OCI-LY7 (cell line): ENCODE measurements around the gene MATK. TPM values are rescaled to one million over a fixed set of nuclear protein-coding genes. Genes with fewer than 3 reads are reported as not detected.

ENCODE experiments used
- BruUV-seq: library from RNA; stranded (reverse); fragments of 400-500 nt; replicated peaks from 2 replicates; lab custom pipeline; 2021; lab: Mats Ljungman, UMichigan
- CTCF ChIA-PET: fragments of 300-600 bp; sonication (Branson Sonifier 250); formaldehyde crosslinking; loops from one replicate; lab custom pipeline; 2022; ENCODE audit warnings: antibody characterized with exemption; ENCODE audit not compliant: unreplicated experiment; lab: Charles Lee
- POLR2A ChIA-PET: fragments of 300-600 bp; sonication (Branson Sonifier 250); formaldehyde crosslinking; loops from one replicate; lab custom pipeline; 2022; ENCODE audit warnings: antibody characterized with exemption; lab: Charles Lee
- DNase-seq: peaks from one replicate; pipeline ENCODE4 v3.0.0-alpha.2; 2015; ENCODE audit warnings: low spot score
- H2AFZ ChIP-seq: fragments of 200-600 bp; sonication (generic), shearing (Covaris generic); 2 replicates; pipeline ENCODE4 v1.6.1; 2014; ENCODE audit warnings: mild to moderate bottlenecking, antibody characterized with exemption, low read length, moderate library complexity
- H3K27ac ChIP-seq: fragments of 200-600 bp; sonication (generic); 2 replicates; pipeline ENCODE4 v1.5.1; 2014; ENCODE audit warnings: mixed run types, low read depth, mild to moderate bottlenecking, moderate library complexity, low read length, inconsistent platforms; ENCODE audit not compliant: poor library complexity, severe bottlenecking
- H3K36me3 ChIP-seq: fragments of 200-600 bp; sonication (generic); 2 replicates; pipeline ENCODE4 v1.6.1; 2014; ENCODE audit warnings: mild to moderate bottlenecking, antibody characterized with exemption, low read length, moderate library complexity, mixed read lengths; ENCODE audit not compliant: insufficient read depth
- H3K4me1 ChIP-seq: fragments of 200-600 bp; sonication (generic); 2 replicates; pipeline ENCODE4 v1.5.1; 2014; ENCODE audit warnings: mild to moderate bottlenecking, low read length; ENCODE audit not compliant: insufficient read depth, poor library complexity, severe bottlenecking
- H3K4me2 ChIP-seq: fragments of 200-600 bp; sonication (generic); 2 replicates; pipeline ENCODE4 v1.6.1; 2014; ENCODE audit warnings: mild to moderate bottlenecking, low read length
- H3K4me3 ChIP-seq: fragments of 200-600 bp; sonication (generic); 2 replicates; pipeline ENCODE4 v1.5.1; 2014; ENCODE audit warnings: mild to moderate bottlenecking, low read depth, low read length; ENCODE audit not compliant: poor library complexity, severe bottlenecking
- H3K79me2 ChIP-seq: fragments of 200-600 bp; sonication (generic); 2 replicates; pipeline ENCODE4 v1.6.1; 2016; ENCODE audit warnings: low read depth, mild to moderate bottlenecking, low read length, moderate library complexity, mixed read lengths; ENCODE audit not compliant: insufficient read depth
- H3K9me2 ChIP-seq: fragments of 200-600 bp; sonication (generic); 2 replicates; pipeline ENCODE4 v1.6.1; 2016; ENCODE audit warnings: mild to moderate bottlenecking, low read length, mixed read lengths; ENCODE audit not compliant: insufficient read depth
- H3K9me3 ChIP-seq: fragments of 200-600 bp; sonication (generic); 2 replicates; pipeline ENCODE4 v1.6.1; 2014; ENCODE audit warnings: mild to moderate bottlenecking, mixed run types, low read length, mixed read lengths
- H4K20me1 ChIP-seq: fragments of 200-600 bp; sonication (generic); 2 replicates; pipeline ENCODE4 v1.6.1; 2014; ENCODE audit warnings: mild to moderate bottlenecking, antibody characterized with exemption, low read length, moderate library complexity, mixed read lengths; ENCODE audit not compliant: insufficient read depth
- EZH2phosphoT487 ChIP-seq: fragments of 200-600 bp; sonication (generic); IDR thresholded peaks from 2 replicates; pipeline ENCODE4 v1.6.1; 2018; ENCODE audit warnings: low read depth, borderline replicate concordance, mild to moderate bottlenecking, mixed run types, antibody characterized with exemption, low read length, moderate library complexity, mixed read lengths
- intact Hi-C: fragments of 100-400 bp; cut with micrococcal nuclease; formaldehyde crosslinking; loops from one replicate; pipeline ENCODE4 v1.10.0; 2022; ENCODE audit not compliant: unreplicated experiment
- total RNA-seq, 2 experiments: library from RNA; depleted of rRNA in 1 of 2; stranded (reverse); fragments of >200 nt in 1 of 2; shearing (Covaris generic) in 1 of 2; gene quantifications; 2 replicates each; pipeline ENCODE4 v1.2.3, GENCODE V29; 2014 to 2022
- TF ChIP-seq, protein P1 (sequence below): fragments of 200-600 bp; sonication (generic); conservative IDR thresholded peaks from 2 replicates; pipeline ENCODE4 v1.5.1; 2014; ENCODE audit warnings: mild to moderate bottlenecking, antibody characterized with exemption, low read length, moderate library complexity, mixed read lengths

The MATK gene
- total RNA-seq, 2 experiments from 2014 or later, result not detected

- Histone ChIP-seq H3K4me2 (peak overlapping the region; percentile 43), H3K79me2 (no peaks in the 10 kb centered on the region), H3K27ac (no peak overlapping the region), H4K20me1 (no peaks in the 10 kb centered on the region), H3K9me3 (no peaks in the 10 kb centered on the region), H3K36me3 (no peaks in the 10 kb centered on the region), H2AFZ (no peak overlapping the region), H3K9me2 (no peaks in the 10 kb centered on the region), H3K4me3 (no peak overlapping the region), H3K4me1 (peaks cover 24% of the 10 kb centered on the region)
- TF ChIP-seq, protein P1, sequence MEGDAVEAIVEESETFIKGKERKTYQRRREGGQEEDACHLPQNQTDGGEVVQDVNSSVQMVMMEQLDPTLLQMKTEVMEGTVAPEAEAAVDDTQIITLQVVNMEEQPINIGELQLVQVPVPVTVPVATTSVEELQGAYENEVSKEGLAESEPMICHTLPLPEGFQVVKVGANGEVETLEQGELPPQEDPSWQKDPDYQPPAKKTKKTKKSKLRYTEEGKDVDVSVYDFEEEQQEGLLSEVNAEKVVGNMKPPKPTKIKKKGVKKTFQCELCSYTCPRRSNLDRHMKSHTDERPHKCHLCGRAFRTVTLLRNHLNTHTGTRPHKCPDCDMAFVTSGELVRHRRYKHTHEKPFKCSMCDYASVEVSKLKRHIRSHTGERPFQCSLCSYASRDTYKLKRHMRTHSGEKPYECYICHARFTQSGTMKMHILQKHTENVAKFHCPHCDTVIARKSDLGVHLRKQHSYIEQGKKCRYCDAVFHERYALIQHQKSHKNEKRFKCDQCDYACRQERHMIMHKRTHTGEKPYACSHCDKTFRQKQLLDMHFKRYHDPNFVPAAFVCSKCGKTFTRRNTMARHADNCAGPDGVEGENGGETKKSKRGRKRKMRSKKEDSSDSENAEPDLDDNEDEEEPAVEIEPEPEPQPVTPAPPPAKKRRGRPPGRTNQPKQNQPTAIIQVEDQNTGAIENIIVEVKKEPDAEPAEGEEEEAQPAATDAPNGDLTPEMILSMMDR, result no peak
- no peak for TF ChIP-seq EZH2phosphoT487
- BruUV-seq, result no TSS peak
- ChIA-PET POLR2A (no interaction called here), CTCF (no interaction called here)
- no peak for DNase-seq
- intact Hi-C loops, result loop anchor here (5.0 kb wide), 1 partner anchor 49 kb away; the partner anchor contains the start of genes APBA3 and MRPL54
These were observed 24.7 kb upstream of the MATK start for GRCh38 chr19:3810708-3811355.

DNA sequence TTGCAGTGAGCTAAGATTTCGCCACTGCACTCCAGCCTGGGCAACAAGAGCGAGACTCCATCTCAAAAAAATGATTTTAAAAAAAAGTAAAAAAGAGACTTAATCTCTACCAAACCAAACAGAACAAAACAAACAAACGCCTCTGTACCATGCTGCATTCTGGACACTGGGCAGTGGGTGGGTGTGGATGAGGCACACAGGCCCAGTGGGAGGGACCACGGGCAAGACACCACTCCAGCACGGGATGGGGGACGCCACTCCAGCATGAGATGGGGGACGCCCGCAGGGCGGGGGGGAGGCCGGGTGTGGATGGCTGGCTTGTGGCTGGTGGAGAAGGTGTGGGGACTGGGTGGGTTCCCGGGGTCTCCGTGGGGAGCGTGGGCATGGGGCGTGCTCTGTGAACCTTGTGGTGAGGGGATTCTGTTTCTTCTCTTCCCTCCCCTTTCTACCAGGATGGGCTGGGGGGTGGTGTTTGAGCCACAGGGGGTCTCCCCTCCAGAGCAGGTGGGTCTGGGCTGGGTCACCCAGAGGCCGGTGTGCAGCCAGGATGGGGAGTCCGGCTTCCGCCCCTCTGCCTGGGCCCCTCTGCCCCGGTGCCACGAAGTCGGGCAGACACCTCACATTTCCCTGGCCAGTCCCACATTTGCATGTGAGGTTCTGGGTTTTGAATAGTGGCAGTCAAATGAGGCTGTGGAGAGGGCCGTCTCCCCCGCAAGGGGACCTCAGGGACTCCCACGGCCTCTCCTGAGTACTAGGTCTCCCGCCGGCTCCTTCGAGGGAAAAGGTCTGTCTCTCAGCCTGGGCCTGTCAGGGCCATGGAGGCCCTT is 23.9 kb upstream of the MATK start:
- DNase-seq, result peak; percentile 29
- no peaks in the 10 kb centered on the region for H3K9me3 ChIP-seq
- H3K27ac ChIP-seq, result no peak overlapping the region
- H2AFZ ChIP-seq, result no peak overlapping the region
- no peak for TF ChIP-seq EZH2phosphoT487
- TF ChIP-seq, protein P1, result no peak
- peaks cover 24% of the 10 kb centered on the region for H3K4me1 ChIP-seq
- H3K4me3 ChIP-seq, result no peak overlapping the region
- intact Hi-C loops, result loop anchor here (5.0 kb wide), 1 partner anchor 48 kb away; the partner anchor contains the start of genes APBA3 and MRPL54
- H3K36me3 ChIP-seq, result no peaks in the 10 kb centered on the region
- no TSS peak for BruUV-seq
- peak overlapping the region; percentile 43 for H3K4me2 ChIP-seq
- no peaks in the 10 kb centered on the region for H4K20me1 ChIP-seq
- H3K79me2 ChIP-seq, result no peaks in the 10 kb centered on the region
- POLR2A ChIA-PET, result no interaction called here
- no peaks in the 10 kb centered on the region for H3K9me2 ChIP-seq
- CTCF ChIA-PET, result no interaction called here
